H9 (cell line): Measurements from ENCODE around the gene ZNF705A. TPM values are rescaled to one million over a fixed set of nuclear protein-coding genes. Genes with fewer than 3 reads are reported as not detected.
"Not testable (repeated sequence)": the region's sequence is repeated elsewhere in the genome, so short reads cannot be mapped to it uniquely, and the experiment has no call there.

Experiments used
- DNase-seq: peaks from one replicate; pipeline ENCODE4 v3.0.0-alpha.2; 2017
- H2AFZ ChIP-seq: one replicate; pipeline ENCODE4 v1.6.1; 2013; ENCODE audit warnings: mild to moderate bottlenecking, low read length, control low read depth, moderate library complexity
- H2AK5ac ChIP-seq: 2 replicates; pipeline ENCODE4 v1.6.1; 2013; ENCODE audit warnings: low read length, control low read depth, mixed read lengths; ENCODE audit not compliant: insufficient read length
- H2BK120ac ChIP-seq: one replicate; pipeline ENCODE4 v1.6.1; 2013; ENCODE audit warnings: low read depth, mild to moderate bottlenecking, low read length, control low read depth, inconsistent platforms; ENCODE audit not compliant: poor library complexity, severe bottlenecking
- H2BK12ac ChIP-seq: 2 replicates; pipeline ENCODE4 v1.6.1; 2013; ENCODE audit warnings: low read length, control low read depth, mixed read lengths, low read depth; ENCODE audit not compliant: insufficient read length
- H2BK15ac ChIP-seq: 2 replicates; pipeline ENCODE4 v1.6.1; 2013; ENCODE audit warnings: low read depth, low read length, control low read depth
- H2BK20ac ChIP-seq: one replicate; pipeline ENCODE4 v1.6.1; 2013; ENCODE audit warnings: low read depth, mild to moderate bottlenecking, low read length, control low read depth, inconsistent platforms; ENCODE audit not compliant: poor library complexity, severe bottlenecking
- H2BK5ac ChIP-seq: 2 replicates; pipeline ENCODE4 v1.6.1; 2013; ENCODE audit warnings: low read length, control low read depth, mixed read lengths; ENCODE audit not compliant: insufficient read length
- H3K14ac ChIP-seq: 2 replicates; pipeline ENCODE4 v1.6.1; 2013; ENCODE audit warnings: low read length, control low read depth; ENCODE audit not compliant: insufficient read depth
- H3K18ac ChIP-seq: 2 replicates; pipeline ENCODE4 v1.6.1; 2013; ENCODE audit warnings: low read depth, mild to moderate bottlenecking, mixed read lengths, low read length, control low read depth; ENCODE audit not compliant: insufficient read length
- H3K23ac ChIP-seq: 2 replicates; pipeline ENCODE4 v1.6.1; 2013; ENCODE audit warnings: low read length, control low read depth, mixed read lengths, low read depth; ENCODE audit not compliant: insufficient read length
- H3K23me2 ChIP-seq: 2 replicates; pipeline ENCODE4 v1.6.1; 2013; ENCODE audit warnings: low read depth, mild to moderate bottlenecking, mixed read lengths, low read length, control low read depth; ENCODE audit not compliant: insufficient read length, poor library complexity, severe bottlenecking
- H3K27ac ChIP-seq: 2 replicates; pipeline ENCODE4 v1.5.1; 2013; ENCODE audit warnings: low read length, control low read depth, mixed read lengths, low read depth; ENCODE audit not compliant: insufficient read length
- H3K27me3 ChIP-seq: 2 replicates; pipeline ENCODE4 v1.6.1; 2013; ENCODE audit warnings: low read length, control low read depth, inconsistent platforms; ENCODE audit not compliant: insufficient read depth
- H3K4ac ChIP-seq: 2 replicates; pipeline ENCODE4 v1.6.1; 2013; ENCODE audit warnings: low read depth, mild to moderate bottlenecking, control low read depth, inconsistent platforms, low read length, moderate library complexity
- H3K4me1 ChIP-seq: 2 replicates; pipeline ENCODE4 v1.6.1; 2013; ENCODE audit warnings: low read length, control low read depth, inconsistent platforms; ENCODE audit not compliant: insufficient read depth
- H3K4me2 ChIP-seq: 2 replicates; pipeline ENCODE4 v1.6.1; 2013; ENCODE audit warnings: low read length, control low read depth, mixed read lengths; ENCODE audit not compliant: insufficient read length, insufficient read depth
- H3K56ac ChIP-seq: 2 replicates; pipeline ENCODE4 v1.6.1; 2013; ENCODE audit warnings: low read depth, mild to moderate bottlenecking, mixed read lengths, low read length, control low read depth; ENCODE audit not compliant: insufficient read length
- H3K79me1 ChIP-seq: 2 replicates; pipeline ENCODE4 v1.6.1; 2013; ENCODE audit warnings: low read depth, mild to moderate bottlenecking, moderate library complexity, low read length, control low read depth, inconsistent platforms; ENCODE audit not compliant: insufficient read depth, poor library complexity, severe bottlenecking
- H3K79me2 ChIP-seq: 2 replicates; pipeline ENCODE4 v1.6.1; 2013; ENCODE audit warnings: low read length, control low read depth, inconsistent platforms; ENCODE audit not compliant: insufficient read depth
- H3K9ac ChIP-seq: 2 replicates; pipeline ENCODE4 v1.6.1; 2013; ENCODE audit warnings: low read length, control low read depth, mixed read lengths; ENCODE audit not compliant: insufficient read length; ENCODE audit errors: extremely low read depth
- H3K9me3 ChIP-seq: one replicate; pipeline ENCODE4 v1.6.1; 2013; ENCODE audit warnings: low read depth, low read length, inconsistent platforms; ENCODE audit not compliant: control insufficient read depth
- H3T11ph ChIP-seq: one replicate; pipeline ENCODE4 v1.6.1; 2013; ENCODE audit warnings: mild to moderate bottlenecking, low read length, control low read depth, inconsistent platforms
- H4K20me1 ChIP-seq: one replicate; pipeline ENCODE4 v1.6.1; 2013; ENCODE audit not compliant: control insufficient read depth, insufficient read length, insufficient read depth
- H4K5ac ChIP-seq: 2 replicates; pipeline ENCODE4 v1.6.1; 2013; ENCODE audit warnings: low read depth, mild to moderate bottlenecking, mixed read lengths, low read length, control low read depth; ENCODE audit not compliant: insufficient read length
- H4K8ac ChIP-seq: replicated peaks from 2 replicates; pipeline ENCODE4 v1.6.1; 2013; ENCODE audit warnings: low read length, control low read depth, mixed read lengths, low read depth; ENCODE audit not compliant: insufficient read length
- H4K91ac ChIP-seq: 2 replicates; pipeline ENCODE4 v1.6.1; 2013; ENCODE audit warnings: low read depth, mild to moderate bottlenecking, moderate library complexity, mixed read lengths, low read length, control low read depth; ENCODE audit not compliant: insufficient read length
- H3K27ac Mint-ChIP-seq, 3 experiments: 2 replicates in 2 of 3; 3 replicates in 1 of 3; pipeline ENCODE4 v1.8.0; 2020 to 2021; ENCODE audit warnings: mixed read lengths in 3 of 3, mild to moderate bottlenecking in 1 of 3, moderate library complexity in 1 of 3
- H3K27me3 Mint-ChIP-seq: 2 replicates; pipeline ENCODE4 v1.8.0; 2021; ENCODE audit warnings: low read depth, mild to moderate bottlenecking, moderate library complexity, mixed read lengths
- H3K36me3 Mint-ChIP-seq, 3 experiments: 2 replicates in 2 of 3; 3 replicates in 1 of 3; pipeline ENCODE4 v1.8.0; 2020 to 2021; ENCODE audit warnings: low read depth in 3 of 3, mixed read lengths in 3 of 3; ENCODE audit not compliant: insufficient read depth in 1 of 3
- H3K4me1 Mint-ChIP-seq, 2 experiments: 2 replicates each; pipeline ENCODE4 v1.8.0; 2020; ENCODE audit warnings: mixed read lengths in 2 of 2
- H3K4me3 Mint-ChIP-seq, 2 experiments: 2 replicates in 1 of 2; 3 replicates in 1 of 2; pipeline ENCODE4 v1.8.0; 2020 to 2021; ENCODE audit warnings: mild to moderate bottlenecking in 2 of 2, mixed read lengths in 2 of 2, moderate library complexity in 1 of 2
- H3K9me3 Mint-ChIP-seq, 2 experiments: 2 replicates in 1 of 2; 3 replicates in 1 of 2; pipeline ENCODE4 v1.8.0; 2020; ENCODE audit warnings: mild to moderate bottlenecking in 2 of 2, mixed read lengths in 2 of 2, moderate library complexity in 1 of 2
- CTCF ChIP-seq: fragments of 200-600 bp; sonication (generic); conservative IDR thresholded peaks from 3 replicates; pipeline ENCODE4 v1.8.0; 2021; ENCODE audit warnings: antibody characterized with exemption, mild to moderate bottlenecking
- WGBS: extraction: QIAGEN DNeasy Blood & Tissue Kit; methylation state at CpG from one replicate; pipeline ENCODE4 v1.1.7; 2013; ENCODE audit warnings: missing lambda C conversion rate, low lambda C conversion rate, mixed read lengths; ENCODE audit not compliant: insufficient read length; ENCODE audit errors: extremely low coverage; 5-methylcytosine and 5-hydroxymethylcytosine counted together
- total RNA-seq: library from RNA; stranded (reverse); gene quantifications from 2 replicates; pipeline ENCODE4 v1.2.1, GENCODE V29; 2021

ZNF705A gene
- total RNA-seq, 1 experiment from 2014 or later: not detected

- H3T11ph ChIP-seq, H2AK5ac ChIP-seq, H4K20me1 ChIP-seq, H3K23ac ChIP-seq, H2BK15ac ChIP-seq, H2BK5ac ChIP-seq, H3K4me1 Mint-ChIP-seq, H3K27me3 Mint-ChIP-seq, H3K27ac ChIP-seq, H4K91ac ChIP-seq, H2BK12ac ChIP-seq, H3K79me1 ChIP-seq, H4K5ac ChIP-seq, H2BK120ac ChIP-seq, H4K8ac ChIP-seq, H3K14ac ChIP-seq, H3K9me3 ChIP-seq, H3K27ac Mint-ChIP-seq, H3K56ac ChIP-seq, H3K27me3 ChIP-seq, H3K18ac ChIP-seq, H2BK20ac ChIP-seq, H3K4me1 ChIP-seq, H2AFZ ChIP-seq, H3K23me2 ChIP-seq, H3K4ac ChIP-seq, H3K79me2 ChIP-seq, H3K9me3 Mint-ChIP-seq, H3K9ac ChIP-seq, H3K4me2 ChIP-seq: not testable (repeated sequence)
- H3K36me3 Mint-ChIP-seq: peaks cover 2 to 10% (median 7%) of the 10 kb centered on the region in 3 experiments; a peak in 4 of 7 replicates
- peak; percentile 78 for TF ChIP-seq CTCF
- WGBS: no CpG with 5 or more reads among the region's 43 CpGs
- peak overlapping the region; percentile 59 to 70 for H3K4me3 Mint-ChIP-seq
- DNase-seq: peak; percentile 88
Measured at GRCh38 chr12:8179989-8180585, 23.3 kb downstream of the ZNF705A start.

- H2BK5ac ChIP-seq, H3K27ac Mint-ChIP-seq, H2AK5ac ChIP-seq, H3K56ac ChIP-seq, H2BK12ac ChIP-seq, H3K27me3 Mint-ChIP-seq, DNase-seq, H3K4me1 Mint-ChIP-seq, H2BK20ac ChIP-seq, H3K27ac ChIP-seq, H3K4ac ChIP-seq, H3K9me3 ChIP-seq, H4K8ac ChIP-seq, H2BK15ac ChIP-seq, H3K79me2 ChIP-seq, H3K14ac ChIP-seq, H3K23me2 ChIP-seq, H3K79me1 ChIP-seq, H2AFZ ChIP-seq, H3K18ac ChIP-seq, H3K23ac ChIP-seq, H3K9ac ChIP-seq, H2BK120ac ChIP-seq, H3K4me1 ChIP-seq, H4K5ac ChIP-seq, H3K4me2 ChIP-seq, H4K91ac ChIP-seq, H3T11ph ChIP-seq, H3K27me3 ChIP-seq, H3K9me3 Mint-ChIP-seq, H4K20me1 ChIP-seq: not testable (repeated sequence)
- Mint-ChIP-seq H3K36me3 (peaks cover 2 to 10% (median 7%) of the 10 kb centered on the region in 3 experiments; a peak in 4 of 7 replicates), H3K4me3 (peak overlapping the region in 1 of 2 experiments; percentile 59; a peak in 2 of 5 replicates)
Measured at GRCh38 chr12:8181271-8181670, 24.5 kb downstream of the ZNF705A start.
